ENCODE measurements around the gene AFAP1L1. TPM values are rescaled to one million over a fixed set of nuclear protein-coding genes. Genes with fewer than 3 reads are reported as not detected.
A peak's percentile ranks its signal among the peaks of the same experiment; 100 is the strongest.

The AFAP1L1 gene
- total RNA-seq, 2 donors from 2014 or later, result 0.33 to 0.95 TPM

DNA sequence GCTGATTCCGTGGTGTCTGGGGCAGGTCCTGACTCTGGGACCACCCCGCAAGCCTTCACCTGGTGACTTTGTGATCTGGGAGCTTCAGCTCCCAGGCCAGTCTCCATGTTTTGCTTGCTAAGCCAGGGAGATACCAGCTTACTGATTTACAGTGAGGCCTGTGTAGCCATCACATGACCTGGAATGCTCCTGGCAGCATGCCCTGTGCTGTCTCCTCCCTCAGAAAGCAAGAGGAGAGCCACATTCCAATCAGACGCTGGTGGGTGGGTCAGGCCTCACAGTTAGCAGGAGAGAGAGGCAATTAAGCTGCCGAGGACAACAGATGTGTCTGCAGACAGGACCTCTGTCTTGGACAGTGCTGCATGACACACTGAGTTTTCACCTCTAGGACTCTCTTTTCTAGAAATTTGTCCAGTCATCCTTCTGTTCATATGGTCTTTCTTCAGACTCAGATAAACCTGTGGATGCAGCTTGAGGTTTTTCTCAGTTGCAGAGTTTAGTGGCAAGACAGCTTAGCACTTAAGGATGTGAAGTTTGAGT, 49.2 kb downstream of the AFAP1L1 start:
- Mint-ChIP-seq H3K9me3 (no peaks in the 10 kb centered on the region), H3K36me3 (no peaks in the 10 kb centered on the region), H3K27me3 (no peaks in the 10 kb centered on the region), H3K4me3 (no peak overlapping the region), H3K4me1 (ENCODE audit: low read depth in 2 of 2) (no peaks in the 10 kb centered on the region), H3K27ac (no peak overlapping the region)
- DNase-seq (ENCODE audit: low spot score) (no peak), ATAC-seq (peak in 1 of 2 donors; percentile 69)

GRCh38 chr5:149322518-149322917, 50.9 kb downstream of the AFAP1L1 start:
- no peaks in the 10 kb centered on the region for H3K36me3 Mint-ChIP-seq
- no peak overlapping the region for H3K4me3 Mint-ChIP-seq
- ATAC-seq, result no peak
- H3K27ac Mint-ChIP-seq, result no peak overlapping the region
- DNase-seq (ENCODE audit: low spot score), result no peak
- no peaks in the 10 kb centered on the region for H3K27me3 Mint-ChIP-seq
- no peaks in the 10 kb centered on the region for H3K9me3 Mint-ChIP-seq
- no peaks in the 10 kb centered on the region for H3K4me1 Mint-ChIP-seq (ENCODE audit: low read depth in 2 of 2)

DNA sequence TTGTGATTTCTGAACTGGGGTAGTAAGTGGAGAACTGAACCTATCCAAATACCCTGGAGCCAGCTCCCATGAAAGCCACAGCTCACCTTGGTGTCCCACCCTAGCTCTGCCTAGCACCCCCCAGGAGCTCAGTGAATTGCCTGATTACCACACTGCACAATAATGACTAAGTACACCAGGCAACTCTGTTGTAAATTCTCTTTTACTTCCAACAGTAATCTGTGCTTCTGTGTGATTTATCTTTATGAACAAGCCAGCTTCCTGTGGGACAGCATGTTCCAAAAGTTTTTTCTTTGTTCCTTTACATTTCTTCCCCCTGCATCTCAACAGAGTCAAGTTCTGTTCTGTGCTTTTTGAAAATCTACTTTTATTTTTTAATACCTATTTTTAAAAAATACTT, 51.6 kb downstream of the AFAP1L1 start:
- H3K27me3 Mint-ChIP-seq, result no peaks in the 10 kb centered on the region
- no peaks in the 10 kb centered on the region for H3K4me1 Mint-ChIP-seq (ENCODE audit: low read depth in 2 of 2)
- H3K9me3 Mint-ChIP-seq, result no peaks in the 10 kb centered on the region
- no peaks in the 10 kb centered on the region for H3K36me3 Mint-ChIP-seq
- ATAC-seq, result no peak
- DNase-seq (ENCODE audit: low spot score), result no peak
- no peak overlapping the region for H3K27ac Mint-ChIP-seq
- H3K4me3 Mint-ChIP-seq, result no peak overlapping the region

DNA sequence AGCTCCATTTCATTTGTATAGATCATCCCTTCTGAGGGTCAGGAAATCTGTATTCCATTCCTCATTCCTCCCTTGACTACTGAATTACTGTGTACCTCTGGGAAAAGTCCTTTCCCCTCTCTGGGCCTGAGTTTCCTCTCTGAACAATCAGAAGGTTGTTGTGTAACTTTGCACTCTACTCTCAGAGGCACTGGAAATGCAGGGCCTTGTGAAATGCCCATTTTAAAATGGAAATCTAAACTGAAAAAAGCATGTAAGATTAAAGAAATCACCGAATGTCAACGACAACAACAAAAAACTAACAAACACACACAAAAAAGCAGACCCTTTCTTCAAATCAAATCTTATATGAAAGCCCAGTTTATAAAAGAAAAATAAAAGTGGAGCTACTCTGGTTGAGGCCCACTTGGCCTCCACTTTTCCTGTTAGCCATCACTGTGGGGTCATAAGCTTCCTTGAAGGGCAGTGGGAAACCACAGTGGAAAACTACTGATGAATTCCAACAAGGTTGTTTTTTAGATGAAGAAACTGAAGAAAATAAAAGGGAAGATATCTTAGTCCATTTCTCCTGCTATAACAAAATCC, 52.1 kb downstream of the AFAP1L1 start:
- no peaks in the 10 kb centered on the region for H3K36me3 Mint-ChIP-seq
- no peak for ATAC-seq
- H3K9me3 Mint-ChIP-seq, result no peaks in the 10 kb centered on the region
- no peak for DNase-seq (ENCODE audit: low spot score)
- no peaks in the 10 kb centered on the region for H3K4me1 Mint-ChIP-seq (ENCODE audit: low read depth in 2 of 2)
- no peak overlapping the region for H3K27ac Mint-ChIP-seq
- no peaks in the 10 kb centered on the region for H3K27me3 Mint-ChIP-seq
- H3K4me3 Mint-ChIP-seq, result no peak overlapping the region

DNA sequence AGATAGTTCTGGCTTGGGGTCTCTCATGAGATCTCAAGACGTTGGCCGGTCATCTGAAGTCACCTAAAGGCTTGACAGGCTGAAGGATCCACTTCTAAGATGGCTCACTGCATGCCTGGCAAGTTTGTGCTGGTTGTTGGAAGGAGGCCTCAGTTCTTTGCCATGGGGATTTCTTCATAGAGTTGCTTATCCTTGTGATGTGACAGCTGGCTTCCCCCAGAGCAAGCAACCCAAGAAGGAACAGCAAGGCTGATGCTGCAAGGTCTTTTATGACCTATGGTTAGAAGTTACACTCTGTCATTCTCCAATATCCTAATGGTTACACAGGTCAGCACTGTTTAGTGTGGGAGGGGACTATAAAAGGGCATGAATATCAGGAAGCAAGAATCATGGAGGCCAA, 53.0 kb downstream of the AFAP1L1 start:
- no peak overlapping the region for H3K27ac Mint-ChIP-seq
- H3K36me3 Mint-ChIP-seq, result no peaks in the 10 kb centered on the region
- H3K27me3 Mint-ChIP-seq, result no peaks in the 10 kb centered on the region
- H3K9me3 Mint-ChIP-seq, result no peaks in the 10 kb centered on the region
- ATAC-seq, result no peak
- no peak for DNase-seq (ENCODE audit: low spot score)
- no peak overlapping the region for H3K4me3 Mint-ChIP-seq
- H3K4me1 Mint-ChIP-seq (ENCODE audit: low read depth in 2 of 2), result no peaks in the 10 kb centered on the region

DNA sequence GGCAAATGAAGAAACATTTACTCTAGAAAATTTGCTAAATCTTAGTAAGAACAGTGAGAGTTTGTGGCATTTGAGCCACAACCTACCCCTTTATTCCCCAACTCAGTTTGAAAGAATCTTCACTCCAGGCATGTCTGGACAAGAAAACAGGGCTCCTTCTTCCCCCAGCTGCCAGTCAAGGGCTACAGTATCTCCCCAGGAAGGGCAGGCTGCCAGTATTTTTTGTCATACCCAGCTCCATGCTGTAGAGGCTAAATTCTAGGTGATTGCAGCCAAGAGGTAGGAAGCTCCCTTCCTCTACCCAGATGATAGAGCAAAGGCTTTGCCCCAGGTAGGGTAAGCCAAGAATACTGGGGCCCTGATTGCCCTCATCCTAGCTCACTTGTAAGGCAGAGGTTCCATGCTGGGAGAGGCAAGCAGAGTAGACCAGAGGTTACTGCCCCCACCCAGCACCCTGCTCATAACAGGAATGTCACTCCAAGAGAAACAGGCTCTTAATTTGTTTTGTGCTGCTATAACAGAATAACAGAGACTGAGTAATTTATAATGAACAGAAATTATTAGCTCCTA, 53.6 kb downstream of the AFAP1L1 start:
- DNase-seq (ENCODE audit: low spot score) (no peak), ATAC-seq (no peak)
- no peaks in the 10 kb centered on the region for H3K4me1 Mint-ChIP-seq (ENCODE audit: low read depth in 2 of 2)
- H3K36me3 Mint-ChIP-seq, result no peaks in the 10 kb centered on the region
- H3K27me3 Mint-ChIP-seq, result no peaks in the 10 kb centered on the region
- no peak overlapping the region for H3K4me3 Mint-ChIP-seq
- no peaks in the 10 kb centered on the region for H3K9me3 Mint-ChIP-seq
- H3K27ac Mint-ChIP-seq, result no peak overlapping the region

DNA sequence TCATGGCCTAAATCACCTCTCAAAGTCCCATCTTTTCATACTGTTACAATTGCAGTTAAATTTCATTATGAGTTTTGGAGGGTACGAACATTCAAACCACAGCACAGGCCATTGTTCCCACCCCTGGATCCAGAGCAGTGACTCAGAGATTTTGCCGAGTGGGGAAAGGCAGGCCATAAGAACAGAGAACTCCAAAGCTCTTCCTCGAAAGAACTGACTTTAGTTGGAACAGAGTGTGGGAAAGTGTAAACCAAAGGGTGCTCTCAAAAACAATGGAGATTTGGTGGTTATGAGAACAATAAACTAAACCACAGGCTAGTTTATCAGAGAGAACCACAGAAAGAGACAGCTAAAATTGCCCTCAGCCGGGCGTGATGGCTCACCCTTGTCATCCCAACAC, 54.2 kb downstream of the AFAP1L1 start:
- Mint-ChIP-seq H3K9me3 (no peaks in the 10 kb centered on the region), H3K36me3 (no peaks in the 10 kb centered on the region), H3K4me1 (ENCODE audit: low read depth in 2 of 2) (no peaks in the 10 kb centered on the region), H3K27me3 (no peaks in the 10 kb centered on the region), H3K27ac (no peak overlapping the region), H3K4me3 (no peak overlapping the region)
- DNase-seq (ENCODE audit: low spot score) (no peak), ATAC-seq (no peak)

DNA sequence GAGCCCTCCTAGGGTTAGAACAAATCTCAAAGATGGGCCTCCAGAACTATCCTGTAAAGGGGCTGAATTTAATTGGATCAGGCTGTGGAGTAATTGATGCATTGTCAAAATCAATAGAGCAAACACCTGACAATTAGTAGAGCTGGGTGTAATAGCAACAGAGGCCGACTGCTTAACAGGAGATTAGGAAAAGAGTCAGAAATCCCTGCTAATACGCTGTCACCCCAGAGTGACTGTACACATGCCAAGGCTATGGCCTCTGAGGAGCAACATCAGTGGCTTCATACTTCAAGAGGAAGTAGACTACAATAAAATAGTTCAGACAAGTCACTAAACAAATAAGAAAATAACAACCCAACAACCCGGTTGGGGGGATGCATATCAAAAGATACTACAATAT, 55.0 kb downstream of the AFAP1L1 start:
- no peaks in the 10 kb centered on the region for H3K27me3 Mint-ChIP-seq

DNA sequence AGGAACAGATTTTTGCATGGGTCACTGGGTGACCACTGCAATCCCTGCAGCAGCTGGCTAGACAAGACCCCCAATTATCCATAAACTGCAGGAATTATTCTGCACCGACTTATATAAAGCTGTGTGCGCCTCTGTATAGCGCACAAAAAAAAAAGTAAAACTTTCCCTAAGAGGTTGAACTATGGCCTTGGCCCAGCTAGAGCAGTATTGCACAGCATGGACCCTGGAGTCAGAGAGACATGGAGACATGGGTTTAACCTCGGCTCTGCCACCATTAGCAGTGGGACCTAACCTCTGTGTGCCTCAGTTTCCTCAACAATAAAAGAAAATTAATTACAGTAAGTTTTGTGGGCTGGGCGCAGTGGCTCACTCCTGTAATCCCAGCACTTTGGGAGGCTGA, 56.5 kb downstream of the AFAP1L1 start:
- no peak overlapping the region for H3K4me3 Mint-ChIP-seq
- H3K36me3 Mint-ChIP-seq, result no peaks in the 10 kb centered on the region
- no peak overlapping the region for H3K27ac Mint-ChIP-seq
- DNase-seq (ENCODE audit: low spot score) (no peak), ATAC-seq (no peak)
- H3K9me3 Mint-ChIP-seq, result no peaks in the 10 kb centered on the region
- H3K27me3 Mint-ChIP-seq, result no peaks in the 10 kb centered on the region
- H3K4me1 Mint-ChIP-seq (ENCODE audit: low read depth in 2 of 2), result no peaks in the 10 kb centered on the region

More for the DNA sequence above, 55.0 kb downstream of the AFAP1L1 start:
- DNase-seq (ENCODE audit: low spot score) (no peak), ATAC-seq (no peak)
- H3K27ac Mint-ChIP-seq, result no peak overlapping the region
- H3K4me3 Mint-ChIP-seq, result no peak overlapping the region
- no peaks in the 10 kb centered on the region for H3K36me3 Mint-ChIP-seq
- no peaks in the 10 kb centered on the region for H3K4me1 Mint-ChIP-seq (ENCODE audit: low read depth in 2 of 2)
- no peaks in the 10 kb centered on the region for H3K9me3 Mint-ChIP-seq

GRCh38 chr5:149333711-149334443, 62.2 kb downstream of the AFAP1L1 start:
- Mint-ChIP-seq H3K36me3 (no peaks in the 10 kb centered on the region), H3K27ac (no peak overlapping the region), H3K9me3 (no peaks in the 10 kb centered on the region), H3K27me3 (peaks cover 2 to 6% of the 10 kb centered on the region in 2 donors), H3K4me3 (no peak overlapping the region), H3K4me1 (ENCODE audit: low read depth in 2 of 2) (no peaks in the 10 kb centered on the region)
- no peak for ATAC-seq
- no peak for DNase-seq (ENCODE audit: low spot score)

DNA sequence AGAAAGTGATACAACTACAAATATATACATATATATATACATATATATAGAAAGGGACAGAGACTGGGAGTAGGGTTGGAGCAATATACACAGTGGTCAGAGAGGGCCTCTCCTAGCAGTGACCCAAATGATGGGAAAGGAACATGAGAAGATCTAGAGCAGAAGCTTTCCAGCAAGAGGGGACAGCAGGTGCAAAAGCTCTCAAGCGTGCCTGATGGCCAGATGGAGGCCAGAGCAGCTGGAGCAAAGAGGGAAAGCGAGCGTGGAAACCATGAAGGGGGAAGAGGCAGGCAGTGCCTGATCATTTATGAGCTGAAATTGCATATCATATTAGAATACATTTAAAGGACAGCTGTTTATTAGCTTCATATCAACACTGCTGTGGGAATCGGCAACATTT, 66.1 kb downstream of the AFAP1L1 start:
- no peaks in the 10 kb centered on the region for H3K9me3 Mint-ChIP-seq
- no peak overlapping the region for H3K27ac Mint-ChIP-seq
- no peak overlapping the region for H3K4me3 Mint-ChIP-seq
- ATAC-seq (no peak), DNase-seq (ENCODE audit: low spot score) (no peak)
- peaks cover 2 to 7% of the 10 kb centered on the region in 2 donors for H3K27me3 Mint-ChIP-seq
- no peaks in the 10 kb centered on the region for H3K36me3 Mint-ChIP-seq
- H3K4me1 Mint-ChIP-seq (ENCODE audit: low read depth in 2 of 2), result no peaks in the 10 kb centered on the region

- no peaks in the 10 kb centered on the region for H3K36me3 Mint-ChIP-seq
- ATAC-seq (no peak), DNase-seq (ENCODE audit: low spot score) (no peak)
- H3K4me3 Mint-ChIP-seq, result no peak overlapping the region
- no peak overlapping the region for H3K27ac Mint-ChIP-seq
- H3K27me3 Mint-ChIP-seq, result peaks cover 2 to 7% of the 10 kb centered on the region in 2 donors
- no peaks in the 10 kb centered on the region for H3K9me3 Mint-ChIP-seq
- no peaks in the 10 kb centered on the region for H3K4me1 Mint-ChIP-seq (ENCODE audit: low read depth in 2 of 2)
Measured at GRCh38 chr5:149338364-149338763, 66.7 kb downstream of the AFAP1L1 start.

- Mint-ChIP-seq H3K9me3 (no peaks in the 10 kb centered on the region), H3K27me3 (peaks cover 2 to 7% of the 10 kb centered on the region in 2 donors), H3K4me3 (no peak overlapping the region), H3K36me3 (peaks cover under 1% of the 10 kb centered on the region), H3K27ac (no peak overlapping the region), H3K4me1 (ENCODE audit: low read depth in 2 of 2) (peaks cover 15 to 19% of the 10 kb centered on the region in 2 donors)
- ATAC-seq (no peak), DNase-seq (ENCODE audit: low spot score) (no peak)
Measured at GRCh38 chr5:149340920-149341319, 69.3 kb downstream of the AFAP1L1 start.

GRCh38 chr5:149341876-149342275, 70.2 kb downstream of the AFAP1L1 start:
- no peak for ATAC-seq
- peaks cover 2 to 7% of the 10 kb centered on the region in 2 donors for H3K27me3 Mint-ChIP-seq
- H3K36me3 Mint-ChIP-seq, result peaks cover 4% of the 10 kb centered on the region
- H3K27ac Mint-ChIP-seq, result no peak overlapping the region
- no peaks in the 10 kb centered on the region for H3K9me3 Mint-ChIP-seq
- no peak overlapping the region for H3K4me3 Mint-ChIP-seq
- peaks cover 20 to 24% of the 10 kb centered on the region in 2 donors for H3K4me1 Mint-ChIP-seq (ENCODE audit: low read depth in 2 of 2)
- DNase-seq (ENCODE audit: low spot score), result no peak

Data from natural killer cell treated with Interleukin-12 subunit alpha and Interleukin-12 subunit beta and Interleukin-15 and Interleukin-18, amount 100 ng/mL, for 72 hours (primary cell).